Raji (cell line): ENCODE results near the gene C1orf159.

Source experiments
- POLR2A ChIP-seq: IDR thresholded peaks from 2 replicates; pipeline ENCODE4 v1.6.1; 2011; ENCODE audit warnings: low read depth, low read length, control low read depth; ENCODE audit not compliant: insufficient read depth

The C1orf159 gene

GRCh38 chr1:1055841-1056736 is 59.8 kb downstream of the C1orf159 start:
- no peak for TF ChIP-seq POLR2A

- TF ChIP-seq POLR2A, result no peak
Measured at GRCh38 chr1:1054971-1055370, 60.9 kb downstream of the C1orf159 start.

GRCh38 chr1:1054099-1054700 is 61.7 kb downstream of the C1orf159 start:
- TF ChIP-seq POLR2A, result no peak

DNA sequence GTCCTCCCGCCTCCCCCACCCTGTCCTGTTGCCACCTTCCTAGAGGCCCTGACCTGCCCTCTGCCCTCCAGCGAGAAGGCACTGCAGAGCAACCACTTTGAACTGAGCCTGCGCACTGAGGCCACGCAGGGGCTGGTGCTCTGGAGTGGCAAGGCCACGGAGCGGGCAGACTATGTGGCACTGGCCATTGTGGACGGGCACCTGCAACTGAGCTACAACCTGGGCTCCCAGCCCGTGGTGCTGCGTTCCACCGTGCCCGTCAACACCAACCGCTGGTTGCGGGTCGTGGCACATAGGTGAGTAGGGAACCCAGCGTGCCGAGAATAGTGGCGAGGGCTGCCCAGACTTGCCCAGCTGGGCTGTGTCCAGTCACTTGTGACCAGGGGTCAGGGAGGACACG is 62.2 kb downstream of the C1orf159 start:
- TF ChIP-seq POLR2A, result no peak

DNA sequence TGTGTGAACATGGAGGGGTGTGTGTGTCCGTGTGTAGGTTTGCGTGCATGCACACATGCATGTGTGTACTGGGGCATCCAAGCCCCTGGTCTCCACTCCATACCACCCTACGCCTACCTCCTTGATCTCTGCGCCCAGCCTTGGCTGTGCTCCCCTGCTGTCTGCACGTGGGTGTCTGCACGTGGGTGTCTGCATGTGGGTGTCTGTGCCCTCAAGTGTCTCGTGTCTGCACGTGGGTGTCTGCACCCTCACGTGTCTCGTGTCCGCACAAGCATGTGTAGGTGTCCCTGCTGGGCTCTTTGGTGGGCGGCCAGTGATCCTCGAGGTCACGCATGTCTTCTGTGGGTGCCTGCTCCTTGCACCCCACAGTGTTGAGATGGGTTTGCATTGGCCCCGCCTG is 62.9 kb downstream of the C1orf159 start:
- no peak for TF ChIP-seq POLR2A

DNA sequence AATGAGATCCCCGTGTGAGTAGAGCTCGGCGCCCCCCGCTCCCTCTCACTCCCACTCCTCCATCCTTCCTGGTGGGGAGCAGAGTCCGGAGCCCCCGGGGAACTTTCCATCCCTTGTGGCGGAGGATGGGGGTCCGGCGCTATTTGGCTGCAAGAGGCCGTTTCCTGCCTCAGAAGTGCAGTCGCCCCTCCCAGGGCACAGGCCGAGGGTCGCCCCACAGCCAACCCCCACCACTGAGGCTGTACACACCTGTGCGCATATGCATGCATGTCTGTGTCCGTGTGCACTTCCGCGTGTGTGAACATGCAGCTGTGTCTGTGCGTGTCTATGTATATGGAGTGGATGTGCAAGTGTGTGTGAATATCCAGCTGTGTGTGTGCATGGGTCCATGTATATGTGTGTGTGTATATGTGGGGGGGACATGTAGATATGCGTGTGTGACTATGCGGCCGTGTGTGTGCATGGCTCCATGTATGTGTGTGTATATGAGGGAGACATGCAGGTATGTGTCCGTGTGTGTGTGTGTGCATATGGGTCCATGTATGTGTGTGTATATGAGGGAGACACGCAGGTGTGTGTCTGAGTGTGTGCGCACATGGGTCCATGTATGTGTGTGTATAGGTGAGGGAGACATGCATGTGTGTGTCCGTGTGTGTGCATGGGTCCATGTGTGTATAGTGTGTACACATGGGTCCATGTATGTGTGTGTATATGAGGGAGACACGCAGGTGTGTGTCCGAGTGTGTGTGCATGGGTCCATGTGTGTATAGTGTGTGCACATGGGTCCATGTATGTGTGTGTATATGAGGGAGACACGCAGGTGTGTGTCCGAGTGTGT is 63.7 kb downstream of the C1orf159 start:
- no peak for TF ChIP-seq POLR2A

GRCh38 chr1:1051127-1051810 is 64.6 kb downstream of the C1orf159 start:
- no peak for TF ChIP-seq POLR2A

- no peak for TF ChIP-seq POLR2A
Measured at GRCh38 chr1:1050577-1051052, 65.3 kb downstream of the C1orf159 start.

GRCh38 chr1:1049318-1050165 is 66.3 kb downstream of the C1orf159 start:
- no peak for TF ChIP-seq POLR2A

- TF ChIP-seq POLR2A, result no peak
Measured at GRCh38 chr1:1048765-1049164, 67.1 kb downstream of the C1orf159 start.

- TF ChIP-seq POLR2A, result no peak
Measured at GRCh38 chr1:1047963-1048362, 67.9 kb downstream of the C1orf159 start.

GRCh38 chr1:1047407-1047806 is 68.5 kb downstream of the C1orf159 start:
- no peak for TF ChIP-seq POLR2A

DNA sequence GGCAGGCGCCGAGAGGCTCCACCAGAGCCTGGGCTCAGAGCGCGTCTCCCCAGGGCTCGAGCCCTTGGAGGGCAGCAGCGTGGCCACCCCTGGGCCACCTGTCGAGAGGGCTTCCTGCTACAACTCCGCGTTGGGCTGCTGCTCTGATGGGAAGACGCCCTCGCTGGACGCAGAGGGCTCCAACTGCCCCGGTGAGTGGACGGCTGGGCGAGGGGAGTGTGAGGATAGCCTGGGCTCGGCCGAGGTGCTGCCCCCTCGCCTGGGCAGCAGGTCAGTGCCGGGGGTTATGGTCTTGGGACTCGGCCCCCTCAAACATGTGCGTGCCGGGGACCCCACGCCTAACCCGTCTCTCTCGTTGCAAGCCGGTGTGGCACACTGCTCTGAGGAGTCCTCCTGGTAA is 69.1 kb downstream of the C1orf159 start:
- TF ChIP-seq POLR2A, result no peak

GRCh38 chr1:1046243-1046642 is 69.6 kb downstream of the C1orf159 start:
- TF ChIP-seq POLR2A, result no peak
